Fibroblast of skin of abdomen (primary cell): ENCODE data around the gene CKM.
"Not testable (repeated sequence)": the region's sequence is repeated elsewhere in the genome, so short reads cannot be mapped to it uniquely, and the experiment has no call there.

Source experiments
- DNase-seq: peaks from one replicate; pipeline ENCODE4 v3.0.0-alpha.2; 2013

The CKM gene

DNA sequence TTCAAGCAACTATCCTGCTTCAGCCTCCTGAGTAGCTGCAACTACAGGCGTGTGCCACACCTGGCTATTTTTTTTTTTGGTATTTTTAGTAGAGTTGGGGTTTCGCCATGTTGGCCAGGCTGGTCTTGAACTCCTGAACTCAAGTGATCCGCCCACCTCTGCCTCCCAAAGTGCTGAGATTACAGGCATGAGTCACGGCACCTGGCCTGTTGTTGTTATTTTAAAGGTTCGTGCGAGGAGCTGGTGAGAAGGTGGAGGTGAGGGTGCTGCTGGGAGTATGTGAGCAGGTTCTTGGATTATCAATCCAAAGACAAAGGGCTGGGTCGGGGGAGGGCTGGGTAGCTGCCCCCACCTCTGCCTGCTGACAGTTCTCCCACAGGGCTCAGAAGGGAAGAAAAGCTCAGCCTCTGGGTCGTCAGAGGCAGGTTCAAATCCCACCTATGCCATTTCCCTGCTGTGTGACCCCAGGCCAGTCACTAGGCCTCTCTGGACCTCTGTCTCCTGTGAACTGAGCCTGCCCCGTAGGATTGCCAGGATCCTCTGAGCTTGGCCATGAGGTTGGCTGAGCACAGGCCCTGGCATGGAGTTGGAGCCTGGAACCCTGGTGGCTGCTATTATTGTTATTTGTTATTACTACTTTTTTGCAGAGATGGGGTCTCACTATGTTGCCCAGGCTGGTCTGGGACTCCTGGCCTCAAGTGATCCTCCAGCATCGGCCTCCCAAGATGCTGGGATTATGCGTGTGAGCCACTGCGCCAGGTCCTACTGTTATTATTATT is 1.5 kb downstream of the CKM start:
- DNase-seq = no peak

GRCh38 chr19:45315304-45315703 is 7.4 kb downstream of the CKM start:
- DNase-seq = no peak

GRCh38 chr19:45314708-45315245 is 7.9 kb downstream of the CKM start:
- no peak for DNase-seq

DNA sequence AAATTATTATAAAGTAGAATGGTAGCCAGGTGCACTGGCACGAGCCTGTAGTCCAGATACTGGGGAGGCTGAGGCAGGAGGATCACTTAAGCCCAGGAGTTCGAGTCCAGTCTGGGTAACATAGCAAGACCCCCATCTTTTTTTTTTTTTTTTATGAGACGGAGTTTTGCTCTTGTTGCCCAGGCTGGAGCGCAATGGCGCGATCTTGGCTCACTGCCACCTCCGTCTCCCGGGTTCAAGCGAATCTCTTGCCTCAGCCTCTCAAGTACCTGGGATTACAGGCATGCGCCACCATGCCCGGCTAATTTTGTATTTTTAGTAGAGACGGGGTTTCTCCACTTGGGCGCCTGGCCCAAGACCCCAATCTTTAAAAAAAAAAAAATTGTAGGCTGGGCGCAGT is 10.4 kb downstream of the CKM start:
- DNase-seq = not testable (repeated sequence)

- no peak for DNase-seq
These were observed 11.1 kb downstream of the CKM start for GRCh38 chr19:45311621-45312020.

GRCh38 chr19:45309322-45309721 is 13.4 kb downstream of the CKM start:
- not testable (repeated sequence) for DNase-seq

DNA sequence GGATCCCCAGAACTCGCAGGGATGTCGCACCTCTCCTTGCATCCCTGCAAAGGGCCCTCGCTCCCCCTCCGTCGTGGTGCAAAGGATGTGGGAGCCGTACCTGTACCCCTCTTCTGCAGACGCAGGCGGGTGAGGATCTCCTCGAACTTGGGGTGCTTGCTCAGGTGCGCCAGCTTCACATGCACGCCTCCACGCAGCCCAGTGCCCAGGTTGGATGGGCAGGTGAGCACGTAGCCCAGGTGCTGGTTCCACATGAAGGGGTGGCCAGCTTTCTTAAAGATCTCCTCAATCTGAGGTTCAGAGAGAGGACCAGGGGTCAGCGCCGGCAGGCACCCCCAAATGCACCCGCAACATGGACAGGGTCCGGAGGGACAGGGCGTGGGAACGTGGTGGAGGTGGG is 15.3 kb downstream of the CKM start:
- DNase-seq = no peak

DNA sequence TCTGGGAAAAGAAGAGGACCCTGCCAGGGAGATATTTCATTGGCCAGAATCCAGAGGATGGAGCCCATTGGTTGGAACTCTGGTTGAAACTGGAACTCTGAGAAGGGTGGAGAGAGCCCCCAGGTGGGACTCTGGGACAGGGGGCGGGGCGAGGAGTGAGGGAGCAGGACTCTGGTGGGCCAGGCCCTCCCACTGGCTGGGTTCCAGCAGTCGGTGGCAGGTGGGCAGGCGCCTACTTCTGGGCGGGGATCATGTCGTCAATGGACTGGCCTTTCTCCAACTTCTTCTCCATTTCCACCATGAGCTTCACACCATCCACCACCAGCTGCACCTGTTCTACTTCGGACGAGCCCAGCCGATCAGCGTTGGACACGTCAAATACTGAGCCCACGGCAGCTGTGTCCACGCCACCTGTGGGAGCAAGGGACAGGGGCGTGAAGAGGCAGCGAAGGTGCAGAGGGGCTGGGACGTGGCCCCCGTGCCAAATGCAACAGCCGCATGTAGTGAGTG is 16.1 kb downstream of the CKM start:
- DNase-seq = no peak

DNA sequence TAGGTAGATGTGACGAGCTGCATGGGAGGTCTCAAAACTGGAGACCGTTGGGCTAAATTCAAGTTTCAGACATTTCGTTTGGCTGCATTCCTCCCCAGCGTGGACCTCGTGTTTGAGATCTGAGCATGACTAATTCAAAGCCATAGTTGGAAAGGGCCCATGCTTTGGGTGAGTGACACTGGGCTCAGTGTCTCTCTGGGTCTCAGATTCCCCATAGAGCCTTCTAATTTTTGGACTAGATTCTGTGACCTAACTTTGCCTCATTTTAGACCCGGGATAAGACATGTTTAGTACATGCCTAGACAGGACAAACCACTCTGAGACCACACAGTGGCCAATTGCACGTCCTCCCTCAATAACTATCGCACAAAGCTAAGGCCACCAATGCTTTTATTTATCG is 16.6 kb downstream of the CKM start:
- no peak for DNase-seq

DNA sequence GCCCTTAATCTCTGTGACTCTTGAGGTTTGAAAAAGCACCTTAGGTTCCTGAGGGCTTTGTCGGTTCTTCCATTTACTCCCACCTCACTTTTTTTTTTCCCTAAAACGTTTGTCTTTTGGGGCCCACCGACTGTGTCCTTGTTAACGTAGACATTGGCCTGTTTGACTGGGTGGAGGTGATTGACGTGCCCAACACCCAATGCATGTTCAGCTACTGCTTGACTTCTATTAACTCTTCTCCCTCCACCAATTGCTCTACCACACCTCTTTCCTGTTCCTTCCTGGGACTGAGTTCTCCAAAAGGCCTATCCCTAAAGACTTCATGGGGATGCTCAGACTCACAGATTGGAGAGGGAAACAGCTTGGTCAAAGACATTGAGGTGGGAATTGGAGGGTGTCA is 17.3 kb downstream of the CKM start:
- DNase-seq = no peak

DNA sequence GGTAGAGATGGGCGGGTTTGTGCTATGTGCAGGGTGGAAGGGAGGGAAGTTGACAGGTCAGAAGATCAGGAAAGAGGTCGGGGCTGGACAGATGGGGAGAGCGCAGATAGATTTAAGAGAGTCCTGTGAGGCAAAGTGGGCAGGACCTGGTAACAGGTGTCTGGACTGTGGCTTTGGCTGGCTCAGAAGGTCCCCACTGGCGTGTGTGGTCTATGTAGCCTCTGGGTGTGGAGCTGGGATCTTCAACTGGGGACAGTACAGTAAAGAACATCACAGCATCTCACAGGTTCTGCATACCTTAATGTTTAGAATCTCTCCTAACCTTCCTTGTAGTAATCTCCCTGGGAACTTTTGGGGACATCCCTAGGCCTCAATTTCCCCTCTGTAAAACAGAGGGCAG is 17.7 kb downstream of the CKM start:
- no peak for DNase-seq

DNA sequence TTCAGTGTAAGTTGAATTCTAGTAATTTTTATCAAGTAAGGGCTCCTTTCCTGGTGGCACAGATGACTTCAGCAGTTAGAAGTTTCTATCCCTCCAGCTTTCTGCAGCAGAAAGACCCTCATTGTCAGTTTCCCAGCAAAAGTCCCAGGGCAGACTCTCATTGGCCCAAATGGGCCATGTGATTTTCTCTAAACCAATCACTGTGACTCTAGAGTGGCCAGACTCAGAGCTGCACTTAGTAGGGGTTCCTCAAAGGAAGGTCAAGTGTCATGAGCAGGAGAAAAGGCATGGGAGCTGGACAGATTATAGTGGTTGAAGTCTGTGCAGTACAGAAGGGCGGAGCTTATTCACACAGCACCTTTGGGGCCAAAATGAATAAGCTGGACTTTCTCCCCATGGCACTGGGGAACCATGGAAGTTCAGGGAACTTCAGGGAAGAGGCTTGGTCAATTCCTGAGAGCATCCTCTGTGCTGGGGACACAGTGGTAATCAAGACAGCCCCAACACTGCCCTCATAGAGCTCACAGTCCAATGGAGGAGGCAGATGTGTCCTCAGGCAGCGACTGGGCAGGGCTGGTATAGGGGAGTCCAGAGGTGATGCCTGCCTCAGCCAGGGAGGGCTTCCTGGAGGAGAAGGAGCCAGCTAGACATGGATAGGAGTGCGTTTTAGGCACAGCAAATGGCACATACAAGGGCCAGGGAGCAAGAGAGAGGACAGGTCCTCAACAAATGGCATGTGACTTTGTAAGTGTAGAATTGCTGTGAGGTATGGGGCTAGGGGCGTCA is 18.3 kb downstream of the CKM start:
- DNase-seq = no peak

GRCh38 chr19:45303269-45304060 is 19.2 kb downstream of the CKM start:
- DNase-seq = no peak

DNA sequence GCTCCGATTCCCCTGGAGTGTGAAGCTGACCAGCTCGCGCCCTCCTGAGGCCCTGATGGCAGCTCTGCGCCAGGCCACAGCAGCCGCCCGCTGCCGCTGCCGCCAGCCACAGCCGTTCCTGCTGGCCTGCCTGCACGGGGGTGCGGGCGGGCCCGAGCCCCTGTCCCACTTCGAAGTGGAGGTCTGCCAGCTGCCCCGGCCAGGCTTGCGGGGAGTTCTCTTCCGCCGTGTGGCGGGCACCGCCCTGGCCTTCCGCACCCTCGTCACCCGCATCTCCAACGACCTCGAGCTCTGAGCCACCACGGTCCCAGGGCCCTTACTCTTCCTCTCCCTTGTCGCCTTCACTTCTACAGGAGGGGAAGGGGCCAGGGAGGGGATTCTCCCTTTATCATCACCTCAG is 20.3 kb downstream of the CKM start:
- no peak for DNase-seq

DNA sequence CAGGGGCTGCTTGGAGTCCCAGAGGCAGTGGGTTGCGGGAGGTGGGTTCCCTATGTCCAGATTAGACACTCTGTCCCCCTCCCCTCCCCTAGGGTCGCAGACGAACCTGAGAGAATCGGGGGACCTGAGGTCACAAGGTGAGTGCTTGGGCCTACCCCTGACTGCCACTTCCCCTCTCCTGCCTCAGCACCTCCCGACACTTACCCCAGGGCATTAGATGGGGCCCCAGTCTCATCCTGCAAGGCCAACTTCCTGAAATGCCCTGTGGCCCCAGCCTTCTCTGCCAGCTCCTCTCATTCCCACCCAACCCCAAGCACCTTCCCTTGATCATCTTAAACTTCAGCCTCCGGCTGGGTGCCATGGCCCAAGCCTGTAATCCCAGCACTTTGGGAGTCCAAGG is 23.0 kb downstream of the CKM start:
- DNase-seq = no peak

GRCh38 chr19:45298264-45298663 is 24.4 kb downstream of the CKM start:
- no peak for DNase-seq

DNA sequence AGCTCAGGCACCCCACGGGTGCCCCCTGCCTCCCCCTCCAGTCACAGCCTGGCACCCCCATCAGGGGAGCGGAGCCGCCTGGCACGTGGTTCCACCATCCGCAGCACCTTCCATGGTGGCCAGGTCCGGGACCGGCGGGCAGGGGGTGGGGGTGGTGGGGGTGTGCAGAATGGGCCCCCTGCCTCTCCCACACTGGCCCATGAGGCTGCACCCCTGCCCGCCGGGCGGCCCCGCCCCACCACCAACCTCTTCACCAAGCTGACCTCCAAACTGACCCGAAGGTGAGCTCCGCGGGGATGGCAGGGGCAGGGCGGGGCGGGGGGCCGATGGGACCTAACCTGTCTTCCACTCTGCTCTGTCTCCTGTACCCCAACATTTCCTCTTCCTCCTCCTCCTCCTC is 25.0 kb downstream of the CKM start:
- DNase-seq = no peak

- no peak for DNase-seq
These were observed 26.3 kb downstream of the CKM start for GRCh38 chr19:45296355-45296754.

- no peak for DNase-seq
These were observed 26.8 kb downstream of the CKM start for GRCh38 chr19:45295873-45296272.

GRCh38 chr19:45294291-45295029 is 28.2 kb downstream of the CKM start:
- no peak for DNase-seq

- no peak for DNase-seq
These were observed 29.0 kb downstream of the CKM start for GRCh38 chr19:45293682-45294081.

DNA sequence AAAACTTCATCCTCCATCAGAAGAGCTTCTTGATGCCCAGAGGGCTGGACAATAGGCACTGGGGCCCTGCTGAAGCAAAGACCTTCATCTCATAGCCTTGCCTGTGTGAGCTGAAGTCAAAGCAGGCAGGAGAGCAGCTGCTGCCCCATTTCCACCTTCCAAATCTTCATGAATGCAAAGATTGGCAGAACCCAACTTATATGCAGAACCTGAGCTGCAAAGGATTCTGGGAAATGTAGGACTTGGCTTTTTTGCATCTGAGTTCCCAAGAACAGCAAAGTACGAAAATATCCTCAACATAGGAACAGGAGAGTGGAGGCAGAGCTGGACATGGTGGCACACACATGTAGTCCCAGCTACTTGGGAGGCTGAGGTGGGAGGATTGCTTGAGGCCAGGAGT is 30.8 kb downstream of the CKM start:
- no peak for DNase-seq
